Medulla oblongata (tissue), 1 donor: ENCODE measurements around the gene RPP14.

Source experiments
- DNase-seq: peaks from one replicate; pipeline ENCODE4 v3.0.0-alpha.2; 2015; ENCODE audit errors: extremely low spot score

Gene RPP14

DNA sequence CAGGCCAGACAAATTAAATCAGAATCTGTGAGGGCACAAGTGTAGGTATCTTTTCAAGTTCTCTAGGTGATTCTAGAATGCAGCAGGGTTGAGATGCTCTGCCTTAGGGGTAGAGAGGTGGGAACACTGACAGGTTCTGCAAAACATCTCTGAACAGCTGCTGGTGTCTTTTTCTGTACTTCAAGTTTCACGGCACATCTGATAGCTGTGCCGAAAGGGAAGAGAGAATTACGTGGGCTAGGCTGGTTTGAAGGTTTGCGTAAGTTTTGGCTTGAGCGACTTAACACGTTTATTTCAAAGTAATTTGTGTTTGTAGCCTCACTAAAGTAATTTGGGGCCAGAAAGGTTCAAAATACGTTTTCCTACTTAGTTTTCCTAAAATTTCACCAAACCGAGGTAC is 49.1 kb downstream of the RPP14 start:
- no peak for DNase-seq

DNA sequence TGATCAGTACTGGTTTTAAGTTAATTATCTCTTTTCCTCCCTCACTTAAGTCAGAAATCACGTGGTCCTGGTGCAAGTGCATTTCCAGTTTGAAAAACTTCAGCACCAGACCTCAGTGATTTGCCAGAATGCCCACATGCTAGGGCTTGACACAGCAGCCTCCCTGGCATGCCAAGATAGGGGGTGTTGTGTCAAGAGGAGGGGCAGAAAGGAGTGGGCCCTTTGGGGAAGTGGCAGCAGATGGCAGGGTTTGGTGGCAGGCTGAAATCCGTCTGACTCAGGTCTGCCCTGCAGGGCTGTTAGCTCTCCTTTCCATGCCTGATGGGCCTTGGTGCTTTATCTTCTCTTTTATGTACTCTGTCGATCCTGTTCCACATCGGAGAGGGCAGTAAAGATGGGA is 50.0 kb downstream of the RPP14 start:
- no peak for DNase-seq

DNA sequence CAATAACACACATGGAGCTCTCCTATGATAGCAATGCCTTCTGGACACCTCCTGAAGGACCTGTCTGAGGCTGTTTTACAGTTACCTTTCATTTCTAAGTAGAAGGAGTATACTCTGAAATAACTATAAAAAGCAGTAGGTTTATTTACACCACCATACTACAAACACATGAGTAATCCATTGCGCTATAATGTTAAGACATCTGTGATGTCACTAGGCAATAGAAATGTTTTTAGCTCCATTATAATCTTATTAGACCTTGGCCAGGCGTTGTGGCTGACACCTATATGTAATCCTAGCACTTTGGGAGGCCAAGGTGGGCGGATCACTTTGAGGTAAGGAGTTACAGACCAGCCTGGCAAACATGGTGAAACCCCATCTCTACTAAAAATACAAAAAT is 51.4 kb downstream of the RPP14 start:
- no peak for DNase-seq

DNA sequence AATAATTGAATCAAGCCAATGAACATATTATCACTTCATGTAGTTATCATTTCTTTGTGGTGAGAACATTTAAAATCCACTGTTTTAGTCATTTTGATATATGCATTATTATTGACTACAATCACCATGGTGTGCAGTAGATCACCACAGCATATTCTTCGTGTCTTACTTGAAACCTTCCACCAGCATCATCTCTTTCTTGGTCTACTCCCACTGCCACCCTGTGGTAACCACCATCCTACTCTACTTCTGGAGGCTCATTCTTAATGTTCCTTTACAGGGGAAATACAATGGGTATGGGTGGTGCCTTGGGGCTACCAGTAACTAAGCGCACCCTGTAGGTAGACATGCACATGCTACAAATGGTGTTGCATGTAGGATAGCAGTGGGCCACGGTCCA is 52.0 kb downstream of the RPP14 start:
- no peak for DNase-seq

DNA sequence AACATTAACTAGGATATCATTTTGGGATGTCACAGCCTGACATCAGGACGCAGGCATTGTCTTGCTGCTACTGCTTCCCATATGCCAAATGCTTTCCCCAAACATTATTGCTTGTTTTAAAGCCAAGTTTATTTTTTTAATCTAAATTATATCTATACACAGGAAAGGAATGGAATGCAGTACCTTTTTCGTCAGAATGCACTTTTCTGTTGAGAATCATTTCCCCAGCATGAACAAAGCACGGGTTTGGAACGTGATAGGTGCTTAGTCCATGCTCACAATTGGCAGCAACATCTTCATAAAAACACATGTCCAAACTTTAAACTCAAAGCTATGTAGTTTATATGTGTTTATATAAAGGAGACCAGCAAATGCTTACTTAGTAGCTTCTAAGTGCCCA is 52.8 kb downstream of the RPP14 start:
- DNase-seq, result no peak

DNA sequence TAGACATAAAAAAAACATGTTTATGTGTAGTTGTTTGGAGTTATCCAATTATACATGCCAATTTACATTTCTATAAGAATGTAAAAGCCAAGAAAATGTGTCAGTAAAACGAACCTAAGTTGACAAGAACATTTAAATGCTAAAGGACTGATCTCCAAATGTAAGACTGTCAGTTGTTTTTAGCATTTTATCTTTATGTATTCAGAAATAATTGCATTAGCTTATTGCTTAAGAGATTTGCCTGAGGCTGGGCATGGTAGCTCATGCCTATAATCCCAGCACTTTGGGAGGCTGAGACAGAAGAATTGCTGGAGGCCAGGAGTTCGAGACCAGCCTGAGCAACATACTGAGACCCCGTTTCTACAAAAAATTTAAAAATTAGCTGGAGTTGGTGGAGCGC is 53.6 kb downstream of the RPP14 start:
- DNase-seq, result no peak

DNA sequence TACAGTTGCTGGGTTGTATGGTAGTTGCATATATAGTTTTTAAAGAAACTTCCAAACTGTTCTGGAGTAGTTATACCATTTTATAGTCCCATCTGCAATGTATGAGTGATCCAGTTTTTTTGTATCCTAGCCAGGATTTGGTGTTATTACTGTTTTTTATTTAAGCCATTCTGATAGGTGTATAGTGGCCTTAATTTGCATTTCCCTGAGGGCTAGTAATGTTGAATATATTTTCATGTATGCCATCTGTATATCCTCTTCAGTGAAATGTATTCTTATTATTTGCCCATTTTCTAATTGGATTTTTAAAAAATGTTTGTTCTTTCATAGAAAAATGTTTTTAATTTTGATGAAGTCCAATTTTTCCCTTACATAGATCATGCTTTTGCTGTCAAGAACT is 55.8 kb downstream of the RPP14 start:
- DNase-seq, result no peak

DNA sequence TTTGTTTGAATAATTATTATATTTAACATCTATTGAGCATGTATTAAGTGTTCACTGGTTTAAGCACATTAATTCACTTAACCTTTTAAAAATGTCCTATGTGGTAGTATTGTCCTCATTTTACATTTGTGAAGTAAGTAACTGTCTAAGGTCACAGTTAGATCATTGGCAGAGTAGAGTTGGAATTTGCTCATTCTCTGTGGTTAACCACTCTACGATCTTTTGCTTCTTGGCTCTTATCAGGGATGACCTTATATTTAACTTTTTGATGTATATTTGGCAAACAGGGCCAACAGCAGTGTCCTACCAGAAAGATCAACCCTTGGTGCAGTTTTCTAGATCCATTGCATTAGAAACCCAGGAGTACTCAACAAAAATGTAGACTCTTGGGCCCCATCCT is 60.7 kb downstream of the RPP14 start:
- DNase-seq, result no peak

DNA sequence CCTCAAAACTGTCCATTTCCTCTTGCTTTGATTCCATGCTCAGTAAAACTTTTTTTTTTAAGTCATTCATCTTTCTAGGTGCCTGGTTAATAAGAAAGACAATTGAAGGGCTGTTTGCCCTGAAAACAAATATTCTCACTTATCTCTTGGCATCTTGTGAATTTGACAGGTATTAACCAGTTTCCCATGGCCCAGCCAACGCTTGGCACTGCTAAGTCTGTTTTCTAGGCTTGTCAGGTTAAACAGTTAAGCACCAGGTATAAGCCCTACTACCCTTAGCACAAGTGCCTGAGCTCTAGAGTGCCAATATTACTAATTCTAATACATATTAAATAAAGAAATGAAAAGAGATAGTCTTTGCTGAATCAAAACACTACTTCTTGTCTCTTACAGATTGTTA is 63.0 kb downstream of the RPP14 start:
- no peak for DNase-seq
